Neural cell (in vitro differentiated cells): ENCODE data around the gene SMARCB1. TPM values are rescaled to one million over a fixed set of nuclear protein-coding genes. Genes with fewer than 3 reads are reported as not detected.

Source experiments
- H2AFZ ChIP-seq: fragments of 200-600, 300-800 bp; sonication (generic), shearing (Covaris generic); 2 replicates; pipeline ENCODE4 v1.6.0; 2014; ENCODE audit warnings: low read depth, mild to moderate bottlenecking, antibody characterized with exemption, low read length, moderate library complexity
- H3F3A ChIP-seq: fragments of 200-600 bp; shearing (Covaris generic); 2 replicates; pipeline ENCODE4 v1.6.1; 2016; ENCODE audit warnings: mild to moderate bottlenecking, moderate library complexity, mixed read lengths, antibody characterized with exemption, low read length; ENCODE audit not compliant: insufficient read depth, poor library complexity, severe bottlenecking
- H3K27ac ChIP-seq: fragments of 200-600, 300-800 bp; sonication (generic), shearing (Covaris generic); 2 replicates; pipeline ENCODE4 v1.5.1; 2014; ENCODE audit warnings: mild to moderate bottlenecking, low read length, moderate library complexity
- H3K27me3 ChIP-seq: fragments of 300-800, 200-600 bp; sonication (generic), shearing (Covaris generic); 2 replicates; pipeline ENCODE4 v1.6.0; 2014; ENCODE audit warnings: mild to moderate bottlenecking, low read depth, low read length, moderate library complexity; ENCODE audit not compliant: insufficient read depth
- H3K36me3 ChIP-seq: fragments of 300-800, 200-600 bp; sonication (generic), shearing (Covaris generic); 2 replicates; pipeline ENCODE4 v1.5.1; 2014; ENCODE audit warnings: mild to moderate bottlenecking, antibody characterized with exemption, low read length, moderate library complexity; ENCODE audit not compliant: insufficient read depth
- H3K4me2 ChIP-seq: fragments of 300-800, 200-600 bp; sonication (generic), shearing (Covaris generic); 2 replicates; pipeline ENCODE4 v1.6.0; 2014; ENCODE audit warnings: mild to moderate bottlenecking, low read length
- H3K4me3 ChIP-seq: fragments of 300-800, 200-600 bp; sonication (generic), shearing (Covaris generic); 2 replicates; pipeline ENCODE4 v1.5.1; 2014; ENCODE audit warnings: mild to moderate bottlenecking, low read length, moderate library complexity
- H3K79me2 ChIP-seq: fragments of 200-600 bp; shearing (Covaris generic); replicated peaks from 2 replicates; pipeline ENCODE4 v1.6.0; 2014; ENCODE audit warnings: mild to moderate bottlenecking, low read length, moderate library complexity; ENCODE audit not compliant: insufficient read depth
- H3K9ac ChIP-seq: fragments of 300-800, 200-600 bp; sonication (generic), shearing (Covaris generic); 2 replicates; pipeline ENCODE4 v1.6.1; 2016; ENCODE audit warnings: mild to moderate bottlenecking, low read length, mixed read lengths
- H3K9me2 ChIP-seq: fragments of 200-600 bp; shearing (Covaris generic); 2 replicates; pipeline ENCODE4 v1.6.1; 2016; ENCODE audit warnings: mild to moderate bottlenecking, low read length, mixed read lengths; ENCODE audit not compliant: insufficient read depth
- H3K9me3 ChIP-seq: fragments of 200-600, 300-800 bp; sonication (generic), shearing (Covaris generic); 2 replicates; pipeline ENCODE4 v1.6.1; 2016; ENCODE audit warnings: mild to moderate bottlenecking, mixed run types, low read length, moderate library complexity, mixed read lengths
- H4K20me1 ChIP-seq: fragments of 200-600 bp; shearing (Covaris generic); 2 replicates; pipeline ENCODE4 v1.6.1; 2016; ENCODE audit warnings: mild to moderate bottlenecking, mixed run types; ENCODE audit not compliant: insufficient read depth
- CTCF ChIP-seq: fragments of 450-650 bp; IDR thresholded peaks from 2 replicates; pipeline ENCODE4 v1.5.1; 2014; ENCODE audit warnings: antibody characterized with exemption, mild to moderate bottlenecking, moderate library complexity; ENCODE audit not compliant: poor library complexity, severe bottlenecking
- EP300 ChIP-seq: fragments of 450-650 bp; conservative IDR thresholded peaks from 2 replicates; pipeline ENCODE4 v1.6.1; 2014; ENCODE audit warnings: antibody characterized with exemption, mild to moderate bottlenecking, moderate library complexity; ENCODE audit not compliant: poor library complexity, severe bottlenecking
- EZH2 ChIP-seq: fragments of 200-600, 300-800 bp; shearing (Covaris generic), sonication (generic); IDR thresholded peaks from 2 replicates; pipeline ENCODE4 v1.6.1; 2014; ENCODE audit warnings: antibody characterized with exemption, low read length, borderline replicate concordance, mild to moderate bottlenecking; ENCODE audit not compliant: insufficient read depth, poor library complexity, severe bottlenecking
- MXI1 ChIP-seq: fragments of 450-650 bp; conservative IDR thresholded peaks from 2 replicates; pipeline ENCODE4 v1.6.1; 2014; ENCODE audit warnings: antibody characterized with exemption, mild to moderate bottlenecking; ENCODE audit not compliant: poor library complexity, severe bottlenecking
- POLR2AphosphoS5 ChIP-seq: IDR thresholded peaks from 2 replicates; pipeline ENCODE4 v1.6.1; 2012
- RAD21 ChIP-seq: fragments of 450-650 bp; conservative IDR thresholded peaks from 2 replicates; pipeline ENCODE4 v1.6.1; 2014; ENCODE audit warnings: antibody characterized with exemption, mild to moderate bottlenecking, moderate library complexity
- REST ChIP-seq: IDR thresholded peaks from 2 replicates; pipeline ENCODE4 v1.6.1; 2012; ENCODE audit warnings: borderline replicate concordance
- SMC3 ChIP-seq: fragments of 450-650 bp; conservative IDR thresholded peaks from 2 replicates; pipeline ENCODE4 v1.6.1; 2014; ENCODE audit warnings: antibody characterized with exemption, mild to moderate bottlenecking, moderate library complexity; ENCODE audit not compliant: poor library complexity
- TAF1 ChIP-seq: IDR thresholded peaks from 2 replicates; pipeline ENCODE4 v1.6.1; 2012; ENCODE audit warnings: low read depth
- polyA plus RNA-seq: library from polyadenylated mRNA; depleted of rRNA; stranded (reverse); fragments of >200 nt; gene quantifications from 2 replicates; pipeline ENCODE4 v1.2.3, GENCODE V29; 2014

SMARCB1 gene
- polyA plus RNA-seq, 1 donor from 2014 or later, result 97.5 TPM

GRCh38 chr22:23812378-23812777, 25.6 kb downstream of the SMARCB1 start:
- Histone ChIP-seq H3K9me2 (no peaks in the 10 kb centered on the region), H3K27me3 (no peaks in the 10 kb centered on the region), H4K20me1 (no peaks in the 10 kb centered on the region), H2AFZ (no peak overlapping the region), H3K79me2 (no peaks in the 10 kb centered on the region), H3K27ac (no peak overlapping the region), H3K4me2 (no peak overlapping the region), H3K9me3 (no peaks in the 10 kb centered on the region), H3K4me3 (no peak overlapping the region), H3K9ac (no peak overlapping the region), H3F3A (no peaks in the 10 kb centered on the region), H3K36me3 (peaks cover 13% of the 10 kb centered on the region)
- TF ChIP-seq REST (no peak), EP300 (no peak), POLR2AphosphoS5 (no peak), CTCF (no peak), MXI1 (no peak), RAD21 (no peak), EZH2 (no peak), SMC3 (no peak), TAF1 (no peak)

- H3K27me3 ChIP-seq, result no peaks in the 10 kb centered on the region
- no peak overlapping the region for H2AFZ ChIP-seq
- peaks cover 13% of the 10 kb centered on the region for H3K36me3 ChIP-seq
- H3K9me3 ChIP-seq, result no peaks in the 10 kb centered on the region
- H3K27ac ChIP-seq, result no peak overlapping the region
- H3K4me3 ChIP-seq, result no peak overlapping the region
- no peak for TF ChIP-seq SMC3
- H3K4me2 ChIP-seq, result no peak overlapping the region
- no peak overlapping the region for H3K9ac ChIP-seq
- H3K79me2 ChIP-seq, result no peaks in the 10 kb centered on the region
- no peaks in the 10 kb centered on the region for H3F3A ChIP-seq
- H3K9me2 ChIP-seq, result no peaks in the 10 kb centered on the region
- no peaks in the 10 kb centered on the region for H4K20me1 ChIP-seq
These were observed 28.9 kb downstream of the SMARCB1 start for GRCh38 chr22:23815541-23816155.
